ENCODE data around the gene ECHDC3.

GRCh38 chr10:11765141-11765540 is 23.0 kb downstream of the ECHDC3 start:
- no peak for TF ChIP-seq POLR2A (IDR thresholded peaks at IDR 0.05; ENCODE audit: low read depth, low read length)
- no peak for TF ChIP-seq MAX (IDR thresholded peaks at IDR 0.05; ENCODE audit: low read depth, low read length)
- no peak for TF ChIP-seq NRF1 (conservative IDR thresholded peaks at IDR 0.05; ENCODE audit: low read depth, low read length)
- TF ChIP-seq SREBF2 (IDR thresholded peaks at IDR 0.05; ENCODE audit: low read length): no peak
- no peak for TF ChIP-seq USF1 (IDR thresholded peaks at IDR 0.05; ENCODE audit: borderline replicate concordance, extremely low read length, insufficient read depth, low read depth, low read length)
- TF ChIP-seq EZH2 (IDR thresholded peaks at IDR 0.05; ENCODE audit: borderline replicate concordance, control insufficient read depth, low read depth, low read length): no peak
- no peak for TF ChIP-seq RAD21 (IDR thresholded peaks at IDR 0.05; ENCODE audit: insufficient read depth, low read depth, low read length)
- no peak for TF ChIP-seq CBX3 (IDR thresholded peaks at IDR 0.05; ENCODE audit: borderline replicate concordance, low read depth)
- TF ChIP-seq CTCF (IDR thresholded peaks at IDR 0.05 in 2 of 3, conservative IDR thresholded peaks at IDR 0.05 in 1 of 3; ENCODE audit: control insufficient read depth in 2 of 3, extremely low read depth in 1 of 3, insufficient read depth in 1 of 3, low read depth in 3 of 3, low read length in 3 of 3): no peak
- TF ChIP-seq BCL11A (IDR thresholded peaks at IDR 0.05; ENCODE audit: low read depth, low read length): no peak
